Measurements from ENCODE around the gene IL15.

- TF ChIP-seq POLR2A (IDR thresholded peaks at IDR 0.05) = no peak
- TF ChIP-seq, protein P1, sequence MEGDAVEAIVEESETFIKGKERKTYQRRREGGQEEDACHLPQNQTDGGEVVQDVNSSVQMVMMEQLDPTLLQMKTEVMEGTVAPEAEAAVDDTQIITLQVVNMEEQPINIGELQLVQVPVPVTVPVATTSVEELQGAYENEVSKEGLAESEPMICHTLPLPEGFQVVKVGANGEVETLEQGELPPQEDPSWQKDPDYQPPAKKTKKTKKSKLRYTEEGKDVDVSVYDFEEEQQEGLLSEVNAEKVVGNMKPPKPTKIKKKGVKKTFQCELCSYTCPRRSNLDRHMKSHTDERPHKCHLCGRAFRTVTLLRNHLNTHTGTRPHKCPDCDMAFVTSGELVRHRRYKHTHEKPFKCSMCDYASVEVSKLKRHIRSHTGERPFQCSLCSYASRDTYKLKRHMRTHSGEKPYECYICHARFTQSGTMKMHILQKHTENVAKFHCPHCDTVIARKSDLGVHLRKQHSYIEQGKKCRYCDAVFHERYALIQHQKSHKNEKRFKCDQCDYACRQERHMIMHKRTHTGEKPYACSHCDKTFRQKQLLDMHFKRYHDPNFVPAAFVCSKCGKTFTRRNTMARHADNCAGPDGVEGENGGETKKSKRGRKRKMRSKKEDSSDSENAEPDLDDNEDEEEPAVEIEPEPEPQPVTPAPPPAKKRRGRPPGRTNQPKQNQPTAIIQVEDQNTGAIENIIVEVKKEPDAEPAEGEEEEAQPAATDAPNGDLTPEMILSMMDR (IDR thresholded peaks at IDR 0.05) = no peak
These were observed 83.2 kb downstream of the IL15 start for GRCh38 chr4:141719585-141719984.

Data from esophagus squamous epithelium (tissue), 4 donors.